GM20000 (cell line): ENCODE data around the gene RIMBP2.

ENCODE experiments used
- DNase-seq: peaks from one replicate; pipeline ENCODE4 v3.0.0; 2012; ENCODE audit warnings: low spot score
- TF ChIP-seq, protein P1 (sequence below): IDR thresholded peaks from 2 replicates; pipeline ENCODE4 v1.5.1; 2012; ENCODE audit warnings: mild to moderate bottlenecking, control low read depth; ENCODE audit errors: extremely low read depth, missing control alignments

RIMBP2 gene

GRCh38 chr12:130449291-130449690, 266.8 kb downstream of the RIMBP2 start:
- TF ChIP-seq, protein P1, sequence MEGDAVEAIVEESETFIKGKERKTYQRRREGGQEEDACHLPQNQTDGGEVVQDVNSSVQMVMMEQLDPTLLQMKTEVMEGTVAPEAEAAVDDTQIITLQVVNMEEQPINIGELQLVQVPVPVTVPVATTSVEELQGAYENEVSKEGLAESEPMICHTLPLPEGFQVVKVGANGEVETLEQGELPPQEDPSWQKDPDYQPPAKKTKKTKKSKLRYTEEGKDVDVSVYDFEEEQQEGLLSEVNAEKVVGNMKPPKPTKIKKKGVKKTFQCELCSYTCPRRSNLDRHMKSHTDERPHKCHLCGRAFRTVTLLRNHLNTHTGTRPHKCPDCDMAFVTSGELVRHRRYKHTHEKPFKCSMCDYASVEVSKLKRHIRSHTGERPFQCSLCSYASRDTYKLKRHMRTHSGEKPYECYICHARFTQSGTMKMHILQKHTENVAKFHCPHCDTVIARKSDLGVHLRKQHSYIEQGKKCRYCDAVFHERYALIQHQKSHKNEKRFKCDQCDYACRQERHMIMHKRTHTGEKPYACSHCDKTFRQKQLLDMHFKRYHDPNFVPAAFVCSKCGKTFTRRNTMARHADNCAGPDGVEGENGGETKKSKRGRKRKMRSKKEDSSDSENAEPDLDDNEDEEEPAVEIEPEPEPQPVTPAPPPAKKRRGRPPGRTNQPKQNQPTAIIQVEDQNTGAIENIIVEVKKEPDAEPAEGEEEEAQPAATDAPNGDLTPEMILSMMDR: no peak
- no peak for DNase-seq

- DNase-seq: no peak
- TF ChIP-seq, protein P1: no peak
These were observed 267.9 kb downstream of the RIMBP2 start for GRCh38 chr12:130448044-130448821.

GRCh38 chr12:130447655-130447965, 268.5 kb downstream of the RIMBP2 start:
- no peak for DNase-seq
- TF ChIP-seq, protein P1: no peak

DNA sequence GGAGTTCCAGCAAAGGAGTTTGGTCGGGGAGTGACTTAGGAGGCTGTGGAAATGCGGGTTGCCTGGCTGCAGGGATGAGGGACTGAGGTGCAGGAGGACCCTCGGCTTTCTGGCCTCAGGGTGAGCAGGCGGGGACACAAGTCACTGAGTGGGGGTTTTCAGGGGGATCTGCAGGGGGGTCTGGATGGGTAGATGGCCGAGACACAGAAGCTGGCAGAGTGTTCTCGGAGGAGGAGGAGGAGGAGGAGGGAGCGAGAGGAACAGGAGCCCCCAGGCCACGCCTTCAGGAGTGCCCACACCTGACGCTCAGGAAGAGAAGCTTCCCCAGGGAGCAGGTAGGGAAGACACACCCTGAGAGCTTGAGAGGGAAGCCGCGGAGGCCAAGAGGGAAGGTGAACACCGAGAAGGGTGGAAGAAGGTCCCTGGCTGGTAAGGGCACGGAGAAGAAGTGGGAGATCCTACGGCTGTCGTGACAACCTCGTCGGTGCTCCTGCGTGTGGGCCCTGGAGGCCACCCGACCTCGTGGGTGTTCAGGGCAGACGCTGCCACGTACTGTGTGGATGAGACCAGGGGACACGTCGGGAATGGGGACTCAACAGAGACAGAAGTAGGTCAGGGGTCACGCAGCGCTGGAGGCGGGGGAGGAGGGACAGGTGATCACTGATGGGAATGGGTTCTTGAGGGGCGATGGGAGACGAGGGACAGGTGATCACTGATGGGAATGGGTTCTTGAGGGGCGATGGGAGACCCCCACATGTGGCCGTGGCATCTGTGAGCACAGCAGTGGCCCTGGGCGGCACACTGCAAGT, 269.0 kb downstream of the RIMBP2 start:
- no peak for DNase-seq
- TF ChIP-seq, protein P1: no peak

GRCh38 chr12:130444986-130445385, 271.1 kb downstream of the RIMBP2 start:
- TF ChIP-seq, protein P1: no peak
- no peak for DNase-seq

GRCh38 chr12:130444061-130444460, 272.0 kb downstream of the RIMBP2 start:
- no peak for DNase-seq
- TF ChIP-seq, protein P1: no peak
